HCEC 1CT (cell line): Measurements from ENCODE around the gene PRSS57.
"Not testable (repeated sequence)": the region's sequence is repeated elsewhere in the genome, so short reads cannot be mapped to it uniquely, and the experiment has no call there.

Source experiments
- DNase-seq: peaks from one replicate; pipeline ENCODE4 v3.0.0-alpha.2; 2017

PRSS57 gene

DNA sequence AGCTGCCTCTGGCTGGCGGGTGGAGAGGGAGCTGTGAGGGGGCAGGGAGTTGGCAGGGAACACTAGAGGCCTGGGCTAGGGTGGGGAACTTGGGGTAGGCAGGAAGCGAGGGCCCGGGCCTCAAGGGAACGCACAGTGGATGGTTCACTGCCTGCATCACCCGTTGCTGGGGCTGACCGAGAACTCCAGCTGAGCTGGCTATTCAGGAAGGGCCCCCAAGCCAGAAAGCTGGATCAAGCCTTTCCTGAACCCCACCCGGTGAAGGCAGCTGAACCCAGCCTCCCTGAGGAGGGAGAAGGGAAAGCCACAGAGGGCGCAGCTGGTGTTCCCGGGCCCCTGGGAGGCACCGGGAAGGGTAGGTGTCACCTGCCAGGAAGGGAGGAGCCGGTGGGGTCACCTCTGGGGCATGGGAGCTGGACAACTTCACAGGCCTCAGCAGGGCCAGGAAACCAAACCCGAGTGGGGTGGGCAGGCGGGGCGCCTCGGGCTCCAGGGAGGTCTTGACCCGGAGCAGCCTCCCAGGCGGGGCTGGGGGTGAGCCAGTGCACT lies 27.4 kb upstream of the PRSS57 start:
- DNase-seq = no peak

GRCh38 chr19:720345-721160 lies 25.3 kb upstream of the PRSS57 start:
- DNase-seq = no peak

DNA sequence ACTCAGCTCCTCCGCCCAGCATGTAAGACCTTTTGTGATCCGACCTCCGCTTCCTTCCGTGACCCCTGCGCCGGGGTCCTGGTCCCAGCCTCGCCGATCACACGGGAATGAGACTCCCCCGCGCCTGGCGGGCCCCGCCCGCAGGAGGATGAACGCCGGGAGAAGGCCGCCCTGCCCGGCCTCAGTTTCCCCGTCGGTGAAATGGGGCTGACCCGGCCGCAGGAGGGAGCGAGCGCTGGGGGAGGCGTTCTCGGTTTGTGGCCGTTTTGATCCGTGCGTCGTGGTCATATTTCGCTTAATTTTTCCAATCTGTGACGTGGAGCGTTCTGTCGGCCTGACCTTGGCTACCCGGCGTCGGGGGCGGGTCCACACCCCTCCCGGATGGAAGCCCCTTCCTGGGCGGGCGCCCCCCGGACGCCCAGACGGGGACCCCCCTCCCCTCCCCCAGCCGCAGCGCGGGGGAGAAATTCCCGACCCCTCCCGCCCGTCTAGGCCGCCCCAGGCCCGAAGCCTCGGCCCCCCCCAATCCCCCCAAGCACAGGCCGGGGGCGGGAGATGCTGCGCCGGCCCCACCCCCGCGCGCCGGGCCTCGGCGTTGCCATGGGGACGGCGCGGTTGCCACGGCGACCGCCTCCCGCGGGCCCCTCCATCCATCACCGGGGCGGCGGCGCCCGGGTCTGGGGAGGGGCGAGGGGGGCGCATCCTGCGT lies 24.5 kb upstream of the PRSS57 start:
- no peak for DNase-seq

DNA sequence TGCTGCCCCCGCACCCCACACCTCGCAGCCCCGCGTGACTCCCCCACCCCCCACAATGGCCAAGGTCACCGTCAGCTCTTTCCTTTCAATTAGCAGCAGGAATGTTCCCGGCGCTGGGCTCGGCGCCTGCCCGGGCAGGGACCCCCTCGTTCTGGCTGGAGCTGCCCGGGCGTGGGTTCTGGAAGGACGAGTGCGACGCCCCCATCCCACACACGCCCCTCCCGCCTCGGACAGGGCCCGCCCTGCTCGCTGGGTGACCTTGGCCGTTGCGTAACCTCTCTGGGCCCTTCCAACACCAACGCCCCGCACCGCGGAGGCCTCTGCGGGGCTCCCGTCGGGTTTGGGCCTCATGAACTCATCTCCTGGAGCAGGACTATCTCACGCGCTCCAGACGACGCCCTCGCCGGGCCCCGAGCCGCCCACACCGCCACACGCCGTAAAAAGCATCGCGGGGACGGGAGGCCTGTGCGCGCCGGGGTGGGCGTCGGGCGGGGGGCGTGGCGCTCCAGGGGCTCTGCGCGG lies 23.8 kb upstream of the PRSS57 start:
- no peak for DNase-seq

- DNase-seq = no peak
Measured at GRCh38 chr19:718251-718951, 23.1 kb upstream of the PRSS57 start.

DNA sequence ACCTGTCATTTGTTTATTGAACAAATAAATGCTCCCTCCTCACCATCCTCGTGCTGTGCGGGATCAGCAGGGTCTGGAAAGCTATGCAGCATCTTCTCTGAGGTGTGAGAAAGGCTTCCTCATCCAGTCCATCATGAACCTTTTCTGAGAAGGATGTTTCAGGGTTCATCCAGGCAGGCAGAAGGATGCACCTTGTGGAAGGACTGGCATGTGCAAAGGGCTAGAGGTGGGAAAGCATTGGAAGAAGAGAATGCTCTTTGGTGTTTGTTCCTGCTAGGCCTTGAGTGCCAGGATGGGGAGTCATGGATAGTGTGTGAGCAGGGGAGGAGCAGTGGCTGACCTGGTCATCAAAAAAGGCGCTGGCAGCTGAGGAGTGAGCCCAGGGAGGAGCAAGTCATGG lies 20.1 kb upstream of the PRSS57 start:
- DNase-seq = no peak

- no peak for DNase-seq
Measured at GRCh38 chr19:711254-711653, 16.0 kb upstream of the PRSS57 start.

GRCh38 chr19:710767-711166 lies 15.5 kb upstream of the PRSS57 start:
- DNase-seq = no peak

DNA sequence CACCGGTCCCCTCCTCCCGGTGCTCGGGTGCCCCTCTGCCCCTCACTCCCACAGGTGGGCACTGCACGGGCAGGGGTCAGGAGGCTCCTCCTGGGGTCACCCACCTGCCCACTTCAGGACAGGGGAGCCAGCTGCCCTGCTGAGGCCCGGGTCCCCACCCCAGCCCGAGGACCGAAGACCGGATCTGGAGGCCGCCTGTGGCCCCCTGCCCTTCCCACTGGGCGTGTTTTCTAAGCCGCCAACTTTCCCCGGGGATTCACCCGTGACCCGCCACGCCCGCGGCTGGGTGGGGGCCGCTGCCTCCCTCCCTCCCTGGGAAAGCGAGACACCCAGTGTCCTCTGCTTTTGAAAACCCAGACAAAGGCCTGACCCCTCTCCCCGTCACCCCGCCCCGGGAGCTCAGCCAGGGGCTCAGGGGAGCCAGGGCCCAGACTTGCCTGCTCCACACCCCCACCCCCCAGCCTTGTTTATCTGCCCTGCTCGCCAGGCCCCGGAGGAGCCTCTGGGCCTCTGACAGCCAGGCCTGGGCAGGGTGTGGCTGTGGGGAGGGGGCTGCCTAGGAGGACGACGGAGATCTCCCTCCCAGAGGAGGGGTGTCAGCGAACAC lies 14.8 kb upstream of the PRSS57 start:
- DNase-seq = no peak

GRCh38 chr19:709196-709964 lies 14.1 kb upstream of the PRSS57 start:
- DNase-seq = no peak

DNA sequence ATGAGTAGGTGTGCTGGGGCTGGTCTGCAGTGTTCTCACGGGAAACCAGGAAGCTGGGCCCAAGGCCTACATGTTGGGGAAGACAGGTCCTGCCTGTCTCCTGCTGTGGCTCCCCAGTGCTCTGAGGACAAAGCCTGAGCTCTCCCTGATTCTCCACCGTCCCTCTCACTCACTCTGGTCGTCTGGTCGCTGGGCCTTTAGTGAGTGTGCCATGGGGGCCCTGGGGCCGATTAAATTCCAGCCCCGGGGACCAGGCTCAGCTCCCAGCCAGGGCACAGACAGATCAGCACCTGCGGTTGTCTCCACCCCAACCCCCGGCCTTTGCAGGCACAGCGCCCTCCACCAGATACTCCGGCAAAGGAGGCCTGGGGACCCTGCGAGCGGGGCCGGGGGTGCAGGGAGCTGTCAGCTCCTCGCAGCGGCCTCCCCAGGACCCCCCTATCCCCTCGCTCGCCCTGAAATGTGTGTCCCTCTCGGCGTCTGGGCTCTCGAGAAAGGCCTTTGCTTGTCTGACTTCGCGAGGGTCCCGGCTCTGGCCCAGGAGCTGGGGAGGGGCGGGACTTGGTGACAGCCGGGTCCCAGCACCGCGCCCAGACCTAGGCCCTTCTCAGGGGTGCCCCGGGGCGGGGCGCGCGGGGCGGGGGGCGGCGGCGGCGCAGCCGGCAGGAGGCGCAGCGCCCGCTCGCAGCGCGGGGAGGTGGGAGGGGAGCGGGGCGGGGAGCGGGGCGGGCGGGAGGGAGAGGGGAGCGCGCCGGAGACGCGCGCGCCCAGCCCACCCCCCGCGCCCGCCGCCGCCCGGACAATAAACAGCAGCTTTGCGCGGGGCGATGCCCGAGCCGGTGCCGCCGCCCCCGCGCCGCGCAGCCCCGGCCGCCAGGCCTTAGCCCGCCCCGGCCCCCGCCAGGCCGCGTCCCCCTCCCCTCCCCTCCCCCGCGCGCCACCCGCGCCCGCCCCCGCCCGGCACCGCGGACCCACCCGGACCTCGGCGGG lies 13.2 kb upstream of the PRSS57 start, which contains the start of gene PALM:
PALM (plus strand) TSS at position 782 of the 990 bp plus-strand sequence. CDS start 212 bp downstream, outside the sequence.
- no peak for DNase-seq

- DNase-seq = no peak
Measured at GRCh38 chr19:704447-704741, 9.1 kb upstream of the PRSS57 start.

DNA sequence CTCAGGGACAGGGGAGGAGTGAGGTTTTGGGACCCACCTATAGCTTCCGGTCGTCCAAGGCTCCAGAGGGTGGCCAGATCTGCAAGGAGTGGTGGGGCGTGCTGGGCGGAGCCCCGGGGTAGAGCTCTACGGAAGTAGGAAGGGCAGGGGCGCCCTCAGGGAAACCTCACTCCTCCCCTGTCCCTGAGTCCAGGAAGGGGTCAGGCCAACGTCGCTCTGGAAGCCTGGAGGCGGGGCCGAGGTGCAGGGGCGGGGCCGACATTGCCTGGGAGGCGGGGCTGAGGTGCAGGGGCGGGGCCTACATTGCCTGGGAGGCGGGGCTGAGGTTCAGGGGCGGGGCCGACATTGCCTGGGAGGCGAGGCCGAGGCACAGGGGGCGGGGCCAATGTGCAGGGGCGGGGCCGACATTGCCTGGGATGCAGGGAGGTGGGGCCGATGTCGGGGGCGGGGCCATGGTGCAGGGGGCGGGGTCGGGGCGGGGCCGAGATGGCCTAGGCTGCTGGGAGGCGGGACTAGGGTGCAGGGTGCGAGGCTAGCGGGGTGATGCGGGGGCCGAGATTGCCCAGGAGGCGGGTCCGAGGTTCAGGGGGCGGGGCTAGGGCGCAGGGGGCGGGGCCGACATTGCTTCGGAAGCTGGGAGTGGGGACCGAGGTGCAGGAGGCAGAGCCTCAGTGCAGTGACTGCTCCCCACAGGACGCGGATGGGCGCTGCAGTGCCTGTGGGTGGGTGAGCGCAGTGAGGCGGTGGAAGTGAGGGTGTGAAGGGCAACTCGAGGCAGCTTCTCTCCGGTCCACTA lies 8.6 kb upstream of the PRSS57 start:
- peak; percentile 10 for DNase-seq

DNA sequence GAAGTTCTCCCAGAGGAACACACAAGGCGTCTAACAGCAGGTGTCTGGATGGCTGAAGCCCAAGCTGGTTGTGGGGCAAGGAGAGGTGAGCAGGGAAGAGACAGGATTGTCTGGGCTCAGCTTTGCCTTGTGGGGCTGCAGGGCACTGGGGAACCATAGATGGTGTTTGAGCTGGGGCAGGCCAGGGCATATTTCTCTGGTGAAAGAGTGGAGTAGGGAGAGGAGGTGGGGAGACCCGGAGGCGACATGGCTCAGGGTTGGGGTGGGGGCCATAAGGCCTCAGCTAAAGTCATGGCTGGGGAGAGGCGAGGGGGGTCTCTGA lies 8.0 kb upstream of the PRSS57 start:
- no peak for DNase-seq

- not testable (repeated sequence) for DNase-seq
Measured at GRCh38 chr19:702847-703246, 7.6 kb upstream of the PRSS57 start.

DNA sequence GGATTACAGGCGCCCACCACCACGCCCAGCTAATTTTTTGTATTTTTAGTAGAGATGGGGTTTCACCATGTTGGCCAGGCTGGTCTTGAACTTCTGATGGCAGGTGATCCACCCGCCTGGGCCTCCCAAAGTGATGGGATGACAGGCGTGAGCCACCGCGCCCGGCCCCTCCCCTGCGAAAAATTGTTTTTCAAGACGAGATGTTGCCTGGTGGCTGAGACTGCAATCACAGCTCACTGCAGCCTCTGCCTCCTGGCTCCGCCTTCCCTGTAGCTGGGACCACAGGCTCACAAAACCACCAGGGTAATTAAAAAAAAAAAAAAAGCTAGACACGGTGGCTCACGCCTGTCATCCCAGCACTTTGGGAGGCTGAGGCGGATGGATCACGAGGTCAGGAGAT lies 4.6 kb upstream of the PRSS57 start:
- DNase-seq = not testable (repeated sequence)

DNA sequence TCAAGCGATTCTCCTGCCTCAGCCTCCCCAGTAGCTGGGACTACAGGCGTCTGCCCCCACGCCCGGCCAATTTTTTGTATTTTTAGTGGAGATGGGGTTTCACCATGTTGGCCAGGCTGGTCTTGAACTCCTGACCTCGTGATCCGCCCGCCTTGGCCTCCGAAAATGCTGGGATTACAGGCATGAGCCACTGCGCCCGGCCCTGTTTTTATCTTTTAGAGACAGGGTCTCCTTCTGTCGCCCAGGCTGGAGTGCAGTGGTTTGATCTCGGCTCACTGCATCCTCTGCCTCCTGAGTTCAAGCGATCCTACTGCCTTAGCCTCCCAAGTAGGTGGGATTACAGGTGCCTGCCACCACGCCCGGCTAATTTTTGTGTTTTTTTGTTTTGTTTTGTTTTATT lies 3.3 kb upstream of the PRSS57 start:
- DNase-seq = not testable (repeated sequence)

- DNase-seq = no peak
Measured at GRCh38 chr19:694481-695351, 536 bp downstream of the PRSS57 start.

DNA sequence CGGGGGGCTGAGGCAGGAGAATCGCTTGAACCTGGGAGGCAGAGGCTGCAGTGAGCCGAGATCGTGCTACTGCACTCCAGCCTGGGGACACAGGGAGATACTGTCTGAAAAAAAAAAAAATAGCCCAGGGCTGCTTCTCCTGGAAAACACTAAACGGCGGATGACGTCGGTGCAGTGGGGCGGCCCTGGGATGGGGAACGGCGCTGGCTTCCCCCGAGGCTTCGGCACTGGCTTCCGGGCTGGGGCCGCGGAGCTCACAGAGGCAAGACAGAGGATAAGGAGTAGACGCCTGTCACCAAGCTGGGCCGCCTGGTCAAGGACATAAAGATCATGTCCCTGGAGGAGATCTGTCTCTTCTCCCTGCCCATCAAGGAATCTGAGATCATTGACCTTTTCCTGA lies 5.0 kb downstream of the PRSS57 start:
- DNase-seq = no peak
